HepG2 (cell line): Measurements from ENCODE around the gene STAT5A. TPM values are rescaled to one million over a fixed set of nuclear protein-coding genes. Genes with fewer than 3 reads are reported as not detected.

Experiments
- ATF1 ChIP-seq: IDR thresholded peaks from 2 replicates; pipeline ENCODE4 v1.6.1; 2016; ENCODE audit warnings: mild to moderate bottlenecking, control low read depth
- CBX2 ChIP-seq, 2 experiments: fragments of 200-600 bp in 1 of 2; sonication (generic); formaldehyde crosslinking in 1 of 2; IDR thresholded peaks; 2 replicates each; pipeline versions ENCODE4 v1.7.0 to v1.8.1; 2018 to 2022; ENCODE audit warnings: low read depth in 2 of 2, low read length in 1 of 2, mild to moderate bottlenecking in 1 of 2, missing genetic modification reagents in 1 of 2
- ELF4 ChIP-seq: sonication (generic); formaldehyde crosslinking; IDR thresholded peaks from 2 replicates; pipeline ENCODE4 v1.5.0; 2020; ENCODE audit warnings: missing genetic modification reagents, mild to moderate bottlenecking, moderate library complexity, borderline replicate concordance
- HINFP ChIP-seq: sonication (generic); formaldehyde crosslinking; IDR thresholded peaks from 2 replicates; pipeline ENCODE4 v1.4.0; 2020; ENCODE audit warnings: low read depth, mild to moderate bottlenecking, missing genetic modification reagents
- MXD3 ChIP-seq: IDR thresholded peaks from 2 replicates; pipeline ENCODE4 v1.6.1; 2016; ENCODE audit warnings: mild to moderate bottlenecking, missing biosample characterization, missing genetic modification reagents
- MZF1 ChIP-seq: sonication (generic); formaldehyde crosslinking; IDR thresholded peaks from 2 replicates; pipeline ENCODE4 v1.8.1; 2023; ENCODE audit warnings: mild to moderate bottlenecking, missing genetic modification reagents, borderline replicate concordance
- NR2F6 ChIP-seq, 2 experiments: IDR thresholded peaks; 2 replicates each; pipeline ENCODE4 v1.6.1; 2016; ENCODE audit warnings: antibody characterized with exemption in 1 of 2, mild to moderate bottlenecking in 1 of 2
- REST ChIP-seq, 2 experiments: IDR thresholded peaks; 2 replicates each; pipeline ENCODE4 v1.6.1; 2011 to 2012; ENCODE audit warnings: low read length in 2 of 2, borderline replicate concordance in 1 of 2, low read depth in 1 of 2, mild to moderate bottlenecking in 1 of 2, moderate library complexity in 1 of 2
- THAP9 ChIP-seq: sonication (generic); formaldehyde crosslinking; IDR thresholded peaks from 2 replicates; pipeline ENCODE4; 2020; ENCODE audit warnings: missing genetic modification reagents, mild to moderate bottlenecking, borderline replicate concordance
- THYN1 ChIP-seq: sonication (generic); formaldehyde crosslinking; IDR thresholded peaks from 2 replicates; pipeline ENCODE4 v1.8.1; 2023; ENCODE audit warnings: low read depth, mild to moderate bottlenecking, moderate library complexity, missing genetic modification reagents, borderline replicate concordance
- YEATS2 ChIP-seq: sonication (generic); formaldehyde crosslinking; IDR thresholded peaks from 2 replicates; pipeline ENCODE4 v1.4.0; 2020; ENCODE audit warnings: missing genetic modification reagents, borderline replicate concordance
- ZC3H13 ChIP-seq: sonication (generic); formaldehyde crosslinking; IDR thresholded peaks from 2 replicates; pipeline ENCODE4 v1.8.1; 2023; ENCODE audit warnings: mild to moderate bottlenecking, missing genetic modification reagents, moderate library complexity
- ZFP36L2 ChIP-seq: sonication (generic); formaldehyde crosslinking; IDR thresholded peaks from 2 replicates; pipeline ENCODE4 v1.4.0; 2020; ENCODE audit warnings: missing genetic modification reagents
- ZNF34 ChIP-seq: sonication (generic); formaldehyde crosslinking; IDR thresholded peaks from 2 replicates; pipeline ENCODE4 v1.4.0; 2020; ENCODE audit warnings: mild to moderate bottlenecking, missing genetic modification reagents, borderline replicate concordance
- ZNF431 ChIP-seq: sonication (generic); formaldehyde crosslinking; IDR thresholded peaks from 2 replicates; pipeline ENCODE4 v1.9.0; 2022; ENCODE audit warnings: missing genetic modification reagents, low read depth, mild to moderate bottlenecking, borderline replicate concordance
- ZNF501 ChIP-seq: sonication (generic); formaldehyde crosslinking; IDR thresholded peaks from 2 replicates; pipeline ENCODE4 v1.5.1; 2020; ENCODE audit warnings: mild to moderate bottlenecking, moderate library complexity, missing genetic modification reagents
- ZNF510 ChIP-seq: sonication (generic); formaldehyde crosslinking; IDR thresholded peaks from 2 replicates; pipeline ENCODE4 v1.4.0; 2020; ENCODE audit warnings: low read depth, mild to moderate bottlenecking, missing genetic modification reagents
- polyA plus RNA-seq, 8 experiments: library from polyadenylated mRNA; depleted of rRNA in 3 of 8; stranded (reverse) in 7 of 8; unstranded in 1 of 8; fragments of >200 nt; fragmentation: Illumina TruSeq in 4 of 8; extraction: Trizol in 4 of 8; gene quantifications; 2 replicates each; pipeline versions ENCODE4 v1.2.1 to v1.2.3, GENCODE V29; 2011 to 2016; ENCODE audit warnings: low read depth in 4 of 8, missing spikeins in 1 of 8, mixed read lengths in 1 of 8; ENCODE audit not compliant: insufficient read depth in 1 of 8
- total RNA-seq, 5 experiments: library from RNA; depleted of rRNA; stranded (reverse); fragments of >200 nt; fragmentation: Illumina TruSeq; extraction: Trizol; gene quantifications; 2 replicates each; pipeline ENCODE4 v1.2.3, GENCODE V29; 2016; ENCODE audit warnings: low read depth in 1 of 5

The STAT5A gene
- total and polyA plus RNA-seq, 2 of the 13 experiments (the other 11 are each of a cell fraction or from before 2014, with no cell fraction given): 1.4 to 4.1 TPM

- TF ChIP-seq HINFP (CRISPR knock-in tag) (peak; percentile 74), ZNF510 (CRISPR knock-in tag) (peak; percentile 85; the same call in 1 of the 2 replicates), MXD3 (CRISPR knock-in tag) (peak; percentile 70; the same call in 1 of the 2 replicates), MZF1 (no peak), ZNF431 (CRISPR knock-in tag) (no peak), ATF1 (CRISPR knock-in tag) (no peak), YEATS2 (peak; percentile 50), ZFP36L2 (no peak), ELF4 (CRISPR knock-in tag) (no peak), REST (IDR thresholded peaks at IDR 0.05; ENCODE audit: borderline replicate concordance in 1 of 2, low read depth in 1 of 2, low read length in 2 of 2) (peak in 1 of 2 experiments; percentile 40; a peak in 2 of 4 replicates), THYN1 (CRISPR knock-in tag) (no peak), ZNF501 (peak; percentile 96), ZC3H13 (CRISPR knock-in tag) (peak; percentile 55; the same call in 1 of the 2 replicates), ZNF34 (CRISPR knock-in tag) (no peak), NR2F6 (IDR thresholded peaks at IDR 0.05) (peak; percentile 77), NR2F6 (CRISPR knock-in tag; IDR thresholded peaks at IDR 0.05) (peak; percentile 71), CBX2 (IDR thresholded peaks at IDR 0.05; ENCODE audit: low read depth, low read length) (no peak), CBX2 (CRISPR knock-in tag; IDR thresholded peaks at IDR 0.05; ENCODE audit: low read depth) (no peak), THAP9 (peak; percentile 73; the same call in 1 of the 2 replicates)
Measured at GRCh38 chr17:42276609-42277341, 11.5 kb upstream of the STAT5A start (continued).
